PC-3 (cell line): Measurements from ENCODE around the gene MYO5B. TPM values are rescaled to one million over a fixed set of nuclear protein-coding genes. Genes with fewer than 3 reads are reported as not detected.

Experiments
- ATAC-seq: fragments of 200-7000 bp; cut with Tn5 transposase; 2 replicates; pipeline ENCODE4 v1.9.1; 2020; ENCODE audit warnings: mild to moderate bottlenecking, moderate library complexity
- BruUV-seq: library from RNA; stranded (reverse); fragments of 400-500 nt; replicated peaks from 2 replicates; lab custom pipeline; 2021; lab: Mats Ljungman, UMichigan
- CTCF ChIA-PET: fragments of 300-600 bp; sonication (Branson Sonifier 250); formaldehyde crosslinking; loops from one replicate; lab custom pipeline; 2022; ENCODE audit warnings: antibody characterized with exemption; lab: Charles Lee
- POLR2A ChIA-PET: fragments of 300-600 bp; sonication (Branson Sonifier 250); formaldehyde crosslinking; loops from one replicate; lab custom pipeline; 2022; ENCODE audit warnings: antibody characterized with exemption; ENCODE audit not compliant: unreplicated experiment; lab: Charles Lee
- DNase-seq: peaks from one replicate; pipeline ENCODE4 v3.0.0-alpha.2; 2015
- H2AFZ ChIP-seq: fragments of 300-600 bp; sonication (generic); 2 replicates; pipeline ENCODE4 v1.6.0; 2016; ENCODE audit warnings: antibody characterized with exemption, low read length
- H3F3A ChIP-seq: fragments of 300-600 bp; sonication (generic); one replicate; pipeline ENCODE4 v1.6.0; 2017; ENCODE audit warnings: antibody characterized with exemption, low read length, control low read depth, mild to moderate bottlenecking; ENCODE audit not compliant: unreplicated experiment
- H3K27ac ChIP-seq: fragments of 300-600 bp; sonication (generic); 2 replicates; pipeline ENCODE4 v1.5.1; 2016; ENCODE audit warnings: mild to moderate bottlenecking, low read length
- H3K27me3 ChIP-seq: fragments of 300-600 bp; sonication (generic); 2 replicates; pipeline ENCODE4 v1.6.1; 2016; ENCODE audit warnings: low read length, mixed read lengths
- H3K36me3 ChIP-seq: fragments of 300-600 bp; sonication (generic); 2 replicates; pipeline ENCODE4 v1.6.1; 2016; ENCODE audit warnings: low read depth, mixed run types, low read length, mixed read lengths
- H3K4me1 ChIP-seq: fragments of 300-600 bp; sonication (generic); 2 replicates; pipeline ENCODE4 v1.5.1; 2016; ENCODE audit warnings: low read length; ENCODE audit not compliant: insufficient read depth
- H3K4me2 ChIP-seq: fragments of 300-600 bp; sonication (generic); 2 replicates; pipeline ENCODE4 v1.6.0; 2016; ENCODE audit warnings: low read length
- H3K4me3 ChIP-seq: fragments of 300-600 bp; sonication (generic); 2 replicates; pipeline ENCODE4 v1.5.1; 2016; ENCODE audit warnings: mild to moderate bottlenecking, low read length, mixed read lengths
- H3K79me2 ChIP-seq: fragments of 300-600 bp; sonication (generic); 2 replicates; pipeline ENCODE4 v1.6.1; 2017; ENCODE audit warnings: low read length, mixed read lengths
- H3K9ac ChIP-seq: fragments of 300-600 bp; sonication (generic); 2 replicates; pipeline ENCODE4 v1.6.0; 2016; ENCODE audit warnings: mild to moderate bottlenecking, low read length
- H3K9me2 ChIP-seq: fragments of 300-600 bp; sonication (generic); replicated peaks from 2 replicates; pipeline ENCODE4 v1.6.1; 2016; ENCODE audit warnings: mixed run types, low read length, mixed read lengths
- H3K9me3 ChIP-seq: fragments of 300-600 bp; sonication (generic); 2 replicates; pipeline ENCODE4 v1.6.1; 2016; ENCODE audit warnings: low read length, mixed read lengths
- H4K20me1 ChIP-seq: fragments of 300-600 bp; sonication (generic); 2 replicates; pipeline ENCODE4 v1.6.1; 2016; ENCODE audit warnings: low read length, mixed read lengths
- CTCF ChIP-seq: fragments of 300-600 bp; sonication (generic); conservative IDR thresholded peaks from 2 replicates; pipeline ENCODE4 v1.5.1; 2017; ENCODE audit warnings: antibody characterized with exemption, low read depth, mild to moderate bottlenecking, low read length
- EZH2 ChIP-seq: fragments of 300-600 bp; sonication (generic); IDR thresholded peaks from one replicate; pipeline ENCODE4 v1.6.1; 2017; ENCODE audit warnings: antibody characterized with exemption, mild to moderate bottlenecking, low read length; ENCODE audit not compliant: unreplicated experiment
- EZH2phosphoT487 ChIP-seq: fragments of 300-600 bp; sonication (generic); IDR thresholded peaks from 2 replicates; pipeline ENCODE4 v1.6.1; 2018; ENCODE audit warnings: mild to moderate bottlenecking, antibody characterized with exemption, low read length, borderline replicate concordance
- intact Hi-C: fragments of 100-400 bp; cut with micrococcal nuclease; formaldehyde crosslinking; loops from 2 replicates; pipeline ENCODE4 v1.9.0; 2023
- total RNA-seq: library from RNA; depleted of rRNA; stranded (reverse); fragments of >200 nt; gene quantifications from 2 replicates; pipeline ENCODE4 v1.2.3, GENCODE V29; 2014

MYO5B gene
- total RNA-seq, 1 experiment from 2014 or later = 10.7 TPM

- Histone ChIP-seq H3K9me2 (no peaks in the 10 kb centered on the region), H2AFZ (no peak overlapping the region), H3K79me2 (no peaks in the 10 kb centered on the region), H3K9ac (no peak overlapping the region), H3K36me3 (no peaks in the 10 kb centered on the region), H3K27me3 (no peaks in the 10 kb centered on the region), H3K4me1 (no peaks in the 10 kb centered on the region), H3K4me3 (no peak overlapping the region), H3K27ac (no peak overlapping the region), H3K9me3 (no peaks in the 10 kb centered on the region), H4K20me1 (no peaks in the 10 kb centered on the region), H3K4me2 (no peak overlapping the region), H3F3A (no peaks in the 10 kb centered on the region)
- intact Hi-C loops = no loop called here
- ATAC-seq (no peak), DNase-seq (no peak)
- no TSS peak for BruUV-seq
- ChIA-PET POLR2A (no interaction called here), CTCF (no interaction called here)
- TF ChIP-seq EZH2phosphoT487 (no peak), CTCF (no peak), EZH2 (no peak)
These were observed 246.0 kb downstream of the MYO5B start for GRCh38 chr18:49948975-49949374.

GRCh38 chr18:49944663-49945062 lies 250.3 kb downstream of the MYO5B start:
- intact Hi-C loops = no loop called here
- POLR2A ChIA-PET = no interaction called here
- Histone ChIP-seq H3F3A (no peaks in the 10 kb centered on the region), H3K79me2 (no peaks in the 10 kb centered on the region), H3K9me2 (no peaks in the 10 kb centered on the region), H4K20me1 (no peaks in the 10 kb centered on the region), H3K4me3 (no peak overlapping the region), H3K9ac (no peak overlapping the region), H3K9me3 (no peaks in the 10 kb centered on the region), H3K4me2 (no peak overlapping the region), H2AFZ (no peak overlapping the region), H3K27ac (no peak overlapping the region), H3K27me3 (no peaks in the 10 kb centered on the region), H3K4me1 (no peaks in the 10 kb centered on the region), H3K36me3 (no peaks in the 10 kb centered on the region)
- TF ChIP-seq EZH2 (no peak), EZH2phosphoT487 (no peak), CTCF (no peak)
- no peak for DNase-seq
- BruUV-seq = no TSS peak
- ATAC-seq = no peak
- CTCF ChIA-PET = no interaction called here

- H3K9ac ChIP-seq = no peak overlapping the region
- no peaks in the 10 kb centered on the region for H4K20me1 ChIP-seq
- intact Hi-C loops = no loop called here
- no peaks in the 10 kb centered on the region for H3K4me1 ChIP-seq
- no peak overlapping the region for H3K4me3 ChIP-seq
- ChIA-PET CTCF (no interaction called here), POLR2A (no interaction called here)
- no peak overlapping the region for H3K27ac ChIP-seq
- H3K4me2 ChIP-seq = no peak overlapping the region
- no peaks in the 10 kb centered on the region for H3K9me3 ChIP-seq
- no TSS peak for BruUV-seq
- H3F3A ChIP-seq = no peaks in the 10 kb centered on the region
- no peaks in the 10 kb centered on the region for H3K9me2 ChIP-seq
- no peaks in the 10 kb centered on the region for H3K27me3 ChIP-seq
- TF ChIP-seq EZH2 (no peak), CTCF (no peak), EZH2phosphoT487 (no peak)
- DNase-seq (no peak), ATAC-seq (no peak)
- H3K36me3 ChIP-seq = no peaks in the 10 kb centered on the region
- no peak overlapping the region for H2AFZ ChIP-seq
- no peaks in the 10 kb centered on the region for H3K79me2 ChIP-seq
These were observed 258.1 kb downstream of the MYO5B start for GRCh38 chr18:49936821-49937220.
